Measurements from ENCODE around the gene SETSIP.
"Not testable (repeated sequence)": the region's sequence is repeated elsewhere in the genome, so short reads cannot be mapped to it uniquely, and the experiment has no call there.

Gene SETSIP, protein sequence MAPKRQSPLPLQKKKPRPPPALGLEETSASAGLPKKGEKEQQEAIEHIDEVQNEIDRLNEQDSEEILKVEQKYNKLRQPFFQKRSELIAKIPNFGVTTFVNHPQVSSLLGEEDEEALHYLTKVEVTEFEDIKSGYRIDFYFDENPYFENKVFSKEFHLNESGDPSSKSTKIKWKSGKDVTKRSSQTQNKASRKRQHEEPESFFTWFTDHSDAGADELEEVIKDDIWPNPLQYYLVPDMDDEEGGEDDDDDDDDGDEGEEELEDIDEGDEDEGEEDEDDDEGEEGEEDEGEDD

DNA sequence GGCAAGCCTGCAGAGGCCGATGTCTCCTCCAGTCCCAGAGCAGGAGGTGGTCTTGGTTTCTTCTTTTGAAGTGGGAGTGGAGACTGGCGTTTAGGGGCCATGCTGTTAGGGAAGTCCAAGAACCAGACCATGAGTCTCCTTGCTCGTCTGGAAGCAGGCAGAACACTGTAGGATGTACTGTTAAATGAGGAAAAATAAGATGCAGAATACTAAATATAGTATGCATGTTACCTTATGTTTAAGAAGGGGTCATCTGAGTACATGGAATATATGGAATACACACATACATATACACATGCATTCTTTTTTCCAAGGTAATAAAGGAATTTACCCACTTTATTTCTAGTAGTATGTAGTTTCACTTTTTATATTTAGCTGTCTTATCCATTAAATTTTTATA, at the start of gene SETSIP:
TSS of gene SETSIP (minus strand) at position 101 of the 400 bp plus-strand sequence. CDS start at position 101, 0 bp downstream.
- DNase-seq (ENCODE audit: low read depth in 2 of 2): no peak

DNA sequence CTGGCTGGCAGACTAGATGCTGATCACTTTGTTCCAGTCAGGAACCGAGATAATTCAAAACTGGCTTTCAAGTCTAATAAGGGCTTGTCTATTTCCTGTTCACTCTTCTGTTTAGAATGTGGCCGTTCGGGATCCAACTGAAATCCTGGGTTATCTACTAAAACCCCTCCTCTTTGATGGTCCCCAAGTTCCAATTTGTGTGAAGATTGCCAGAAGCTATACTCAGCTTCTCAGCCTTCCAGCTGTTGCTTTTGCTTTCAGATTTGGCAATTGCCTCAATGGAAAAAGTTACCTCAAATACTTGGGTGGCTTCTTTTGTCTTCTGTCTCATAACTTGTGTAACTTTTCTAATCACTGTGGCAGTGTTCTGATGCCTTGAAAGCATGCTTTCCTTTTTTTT, 48.7 kb upstream of the SETSIP start:
- DNase-seq (ENCODE audit: low read depth in 2 of 2): no peak

DNA sequence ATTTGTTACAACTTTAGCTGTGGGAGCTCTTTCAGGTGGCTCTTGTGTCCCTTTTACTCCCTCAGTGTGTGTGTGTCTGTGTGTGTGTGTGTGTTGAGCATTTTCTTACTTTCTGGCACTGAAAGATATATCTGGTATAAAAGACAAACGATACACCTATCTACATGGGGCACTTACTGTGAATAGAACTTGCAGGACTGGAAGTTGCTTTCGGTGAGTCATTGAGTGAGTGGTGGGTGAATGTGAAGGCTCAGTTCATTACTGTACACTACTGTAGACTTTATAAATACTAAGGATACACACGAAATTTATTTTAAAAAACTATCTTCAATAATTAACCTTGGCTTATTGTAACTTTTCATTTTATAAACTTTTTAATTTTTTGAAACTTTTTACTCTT, 43.6 kb upstream of the SETSIP start:
- DNase-seq (ENCODE audit: low read depth in 2 of 2): no peak

DNA sequence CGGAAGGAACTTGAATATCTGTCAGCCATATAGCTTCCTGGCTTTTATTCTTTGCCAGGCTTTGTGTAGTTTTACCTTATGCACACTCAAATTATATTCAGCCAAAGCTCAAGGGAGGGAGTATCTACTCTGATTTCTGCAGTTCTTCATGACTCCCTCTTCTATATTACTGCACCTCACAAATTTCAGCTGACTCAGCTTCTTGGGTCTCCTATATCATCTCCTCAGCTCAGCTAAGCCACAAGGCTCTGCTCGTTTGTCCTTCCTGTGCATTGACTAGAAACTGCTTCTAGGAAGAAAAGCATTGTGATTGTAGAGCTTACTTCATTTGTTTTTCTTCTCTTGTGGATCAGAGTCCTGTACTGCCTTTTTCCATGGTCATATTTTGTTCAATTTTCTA, 42.3 kb upstream of the SETSIP start:
- DNase-seq (ENCODE audit: low read depth in 2 of 2): no peak

DNA sequence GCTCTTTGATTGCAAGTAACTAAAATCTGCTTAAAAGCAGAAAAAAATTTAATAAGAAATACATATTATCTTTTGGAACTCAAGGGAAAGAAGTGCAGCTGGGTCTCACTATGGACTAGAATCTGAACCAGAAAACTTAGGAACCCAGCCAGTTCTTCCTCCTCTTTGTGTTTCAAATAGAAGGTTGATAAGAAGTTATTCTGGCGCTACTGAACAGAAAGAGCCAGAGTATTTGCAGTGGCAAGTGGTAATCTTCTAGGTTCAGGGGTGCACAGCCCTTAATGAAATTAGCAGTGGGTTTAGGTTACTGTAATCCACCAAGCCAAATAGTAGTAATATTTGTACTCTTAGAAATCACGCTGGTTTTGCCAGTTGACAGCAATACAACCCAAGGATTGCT, 33.4 kb upstream of the SETSIP start:
- DNase-seq (ENCODE audit: low read depth in 2 of 2): no peak

DNA sequence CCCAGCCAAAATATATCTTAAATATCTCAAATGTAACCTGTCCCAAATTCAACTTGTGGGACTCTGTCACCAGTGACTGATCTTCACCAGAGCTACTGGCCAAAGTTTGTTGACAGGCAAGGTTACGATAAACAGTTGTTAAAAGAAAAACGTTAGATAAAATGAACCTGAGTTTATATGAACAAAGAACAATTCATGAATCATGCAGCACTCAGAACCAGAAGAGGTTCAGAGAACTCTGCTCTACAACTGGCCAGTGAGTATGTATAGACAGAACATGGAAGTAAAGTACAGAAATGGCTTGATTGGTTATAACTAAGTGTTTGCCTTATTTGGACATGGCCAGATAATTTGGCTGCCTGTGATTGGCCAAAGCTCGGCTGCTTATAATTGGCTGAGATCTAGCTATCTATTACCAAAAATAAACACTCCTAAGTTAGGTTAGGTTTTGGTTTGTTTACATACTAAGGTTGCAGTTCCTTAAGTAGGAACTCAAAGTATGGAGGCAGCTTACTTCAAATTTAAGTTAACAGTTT, 30.4 kb upstream of the SETSIP start:
- no peak for DNase-seq (ENCODE audit: low read depth in 2 of 2)

DNA sequence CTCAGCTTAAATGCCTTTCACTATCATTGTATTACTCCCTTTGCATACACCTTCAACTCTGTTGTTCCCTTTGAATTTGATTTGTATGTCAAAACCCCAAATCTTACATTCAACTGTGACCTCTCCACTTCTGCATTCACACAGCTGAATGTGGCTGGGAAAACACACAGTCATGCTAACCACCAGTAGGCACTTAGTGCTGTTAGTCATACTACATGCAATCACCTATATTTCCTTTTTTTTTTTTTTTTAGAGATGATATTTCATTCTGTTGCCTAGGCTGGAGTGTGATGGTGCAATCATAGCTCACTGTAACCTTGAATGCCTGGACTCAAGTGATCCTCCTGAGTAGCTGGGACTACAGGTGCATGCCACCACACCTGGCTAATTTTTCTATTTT, 21.1 kb upstream of the SETSIP start:
- DNase-seq (ENCODE audit: low read depth in 2 of 2): no peak

DNA sequence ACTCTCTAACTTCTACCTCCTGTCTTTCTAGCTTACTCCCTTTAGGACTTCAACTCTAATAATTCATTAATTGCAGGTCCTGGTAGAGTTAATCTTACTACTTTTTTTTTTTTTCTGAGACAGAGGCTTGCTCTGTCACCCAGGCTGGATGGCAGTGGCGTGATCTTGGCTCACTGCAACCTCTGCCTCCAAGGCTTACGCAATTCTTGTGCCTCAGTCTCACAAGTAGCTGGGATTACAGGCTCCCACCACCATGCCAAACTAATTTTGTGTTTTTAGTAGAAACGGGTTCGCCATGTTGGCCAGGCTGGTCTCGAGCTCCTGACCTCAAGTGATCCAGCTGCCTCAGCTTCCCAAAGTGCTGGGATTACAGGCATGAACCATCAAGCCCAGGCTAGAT, 20.7 kb upstream of the SETSIP start:
- no peak for DNase-seq (ENCODE audit: low read depth in 2 of 2)

DNA sequence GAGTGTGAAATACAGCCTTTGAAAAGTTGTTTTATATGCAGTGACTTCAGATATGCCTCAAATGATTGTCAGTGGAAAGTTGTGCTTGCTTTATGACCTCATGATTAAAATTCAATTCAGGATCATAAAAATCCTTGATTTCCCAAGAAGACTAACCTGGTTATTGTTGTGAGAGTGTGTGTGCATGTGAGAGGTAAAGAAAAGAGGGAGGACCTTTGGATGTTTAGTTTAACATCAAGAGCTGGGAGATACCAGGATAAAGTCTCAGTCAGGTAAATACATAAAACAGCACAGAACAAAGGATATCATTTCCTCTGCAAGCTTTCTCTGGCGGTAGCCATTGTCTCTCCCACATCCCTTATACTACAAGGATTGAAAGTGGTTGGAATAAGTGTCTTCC, 19.4 kb upstream of the SETSIP start:
- DNase-seq (ENCODE audit: low read depth in 2 of 2): no peak

DNA sequence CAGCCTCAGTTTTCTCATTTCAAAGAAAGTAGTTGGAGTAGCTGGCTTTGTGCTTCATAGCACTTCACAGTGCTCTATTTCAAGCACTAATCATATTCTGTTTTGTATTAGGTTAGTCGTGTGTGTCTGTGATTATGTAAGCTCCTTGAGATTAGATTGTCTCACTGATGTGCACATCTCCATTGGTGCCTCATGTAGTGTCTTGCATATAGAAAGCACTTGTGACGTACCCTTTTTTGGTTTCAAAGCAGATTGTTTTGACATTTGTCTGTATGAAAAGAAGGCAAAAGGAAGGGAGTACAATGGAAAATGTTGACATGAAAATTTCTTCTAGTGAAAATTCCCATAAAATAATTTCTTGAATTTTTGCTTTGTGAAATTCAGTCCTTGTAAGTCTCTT, 18.9 kb upstream of the SETSIP start:
- no peak for DNase-seq (ENCODE audit: low read depth in 2 of 2)

DNA sequence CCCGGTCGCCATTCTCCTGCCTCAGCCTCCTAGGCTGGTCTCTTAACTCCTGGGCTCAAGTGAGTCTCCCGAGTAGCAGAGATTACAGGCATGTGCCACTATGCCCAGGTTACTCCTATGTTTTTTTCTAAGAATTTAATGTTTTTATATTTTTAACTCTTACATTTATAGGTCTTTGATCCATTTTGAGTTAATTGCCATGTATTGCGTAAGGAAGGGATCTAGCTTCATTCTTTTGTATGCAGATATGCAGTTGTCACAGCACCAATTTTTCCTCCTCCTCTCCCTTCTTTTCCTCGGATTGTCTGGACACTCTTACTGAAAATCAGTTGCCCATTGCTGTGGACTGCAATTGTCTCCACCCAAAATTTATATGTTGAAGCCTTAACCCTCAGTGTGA, 16.4 kb upstream of the SETSIP start:
- no peak for DNase-seq (ENCODE audit: low read depth in 2 of 2)

DNA sequence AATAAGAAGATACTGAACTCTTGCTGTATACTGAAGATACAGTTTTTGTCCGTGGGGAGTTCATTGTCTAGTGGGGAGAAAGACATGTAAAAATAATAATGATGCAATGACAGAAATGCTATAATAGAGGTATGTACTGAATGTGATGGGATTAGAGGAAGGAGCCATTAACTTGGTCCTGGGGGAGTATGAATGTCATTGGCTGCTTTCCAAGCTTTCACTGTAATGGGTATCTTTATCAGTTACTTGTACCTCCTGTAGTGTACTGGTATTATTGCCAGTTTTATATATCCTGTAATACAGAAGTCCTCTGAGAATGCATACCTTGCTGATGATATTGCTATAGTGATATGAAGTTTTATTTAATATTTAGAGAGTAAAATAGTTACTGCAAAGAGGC, 12.3 kb upstream of the SETSIP start:
- DNase-seq (ENCODE audit: low read depth in 2 of 2): no peak

DNA sequence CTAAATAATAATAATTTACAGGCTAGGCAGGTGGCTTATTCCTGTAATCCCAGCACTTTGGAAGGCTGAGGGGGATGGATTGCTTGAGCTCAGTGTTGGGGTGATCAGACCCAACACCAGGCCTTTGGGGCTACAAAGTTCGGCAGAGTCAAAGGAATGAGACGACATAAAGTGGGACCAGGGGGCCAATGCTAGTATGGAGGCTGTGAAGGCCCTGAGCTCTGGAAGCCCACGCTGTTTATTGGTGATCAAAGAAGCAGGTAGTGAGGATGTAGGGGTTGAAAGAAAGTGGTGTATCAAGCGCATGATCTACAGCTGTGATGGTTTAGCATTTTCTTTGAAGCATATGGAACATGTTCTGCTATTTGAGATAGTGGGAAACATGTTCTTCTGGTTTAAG, 10.5 kb upstream of the SETSIP start:
- no peak for DNase-seq (ENCODE audit: low read depth in 2 of 2)

DNA sequence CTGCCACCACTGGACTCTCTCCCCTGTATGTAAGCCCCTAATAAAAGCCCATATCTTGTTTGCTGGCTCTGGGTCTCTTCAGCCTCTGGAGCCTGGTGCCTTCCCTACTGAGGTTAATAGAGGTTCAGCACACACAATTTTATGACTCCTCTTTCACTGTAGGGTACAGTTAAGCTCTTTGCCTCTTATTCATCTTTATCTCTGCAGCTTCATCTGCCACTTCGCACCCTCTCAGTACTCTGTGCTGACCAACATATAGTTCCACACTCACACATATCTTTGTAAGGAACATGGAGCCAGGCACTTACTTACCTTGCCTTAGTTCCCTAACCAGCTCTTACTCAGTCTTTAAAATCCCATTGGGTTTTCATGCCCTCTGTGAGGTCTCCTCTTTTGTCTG, 9.4 kb upstream of the SETSIP start:
- DNase-seq (ENCODE audit: low read depth in 2 of 2): no peak

DNA sequence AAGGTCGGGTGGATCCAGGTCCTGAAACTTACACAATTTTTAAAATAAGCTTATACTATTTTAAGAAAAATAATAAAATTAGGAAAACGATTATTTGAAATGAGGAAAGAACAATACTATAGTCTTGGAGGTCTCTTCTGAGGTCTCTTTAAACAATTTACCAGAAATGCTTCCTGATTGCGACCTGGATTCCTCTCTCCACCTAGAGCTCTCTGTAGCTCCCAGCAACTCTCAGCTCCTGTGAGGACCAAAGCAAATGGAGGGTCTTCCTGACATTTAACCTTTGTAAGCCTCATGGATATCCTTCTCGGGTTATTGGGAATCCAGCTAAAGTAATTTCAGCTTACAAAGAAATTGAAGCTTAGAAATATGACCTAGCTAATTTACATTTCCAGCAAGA, 5.8 kb upstream of the SETSIP start:
- no peak for DNase-seq (ENCODE audit: low read depth in 2 of 2)

DNA sequence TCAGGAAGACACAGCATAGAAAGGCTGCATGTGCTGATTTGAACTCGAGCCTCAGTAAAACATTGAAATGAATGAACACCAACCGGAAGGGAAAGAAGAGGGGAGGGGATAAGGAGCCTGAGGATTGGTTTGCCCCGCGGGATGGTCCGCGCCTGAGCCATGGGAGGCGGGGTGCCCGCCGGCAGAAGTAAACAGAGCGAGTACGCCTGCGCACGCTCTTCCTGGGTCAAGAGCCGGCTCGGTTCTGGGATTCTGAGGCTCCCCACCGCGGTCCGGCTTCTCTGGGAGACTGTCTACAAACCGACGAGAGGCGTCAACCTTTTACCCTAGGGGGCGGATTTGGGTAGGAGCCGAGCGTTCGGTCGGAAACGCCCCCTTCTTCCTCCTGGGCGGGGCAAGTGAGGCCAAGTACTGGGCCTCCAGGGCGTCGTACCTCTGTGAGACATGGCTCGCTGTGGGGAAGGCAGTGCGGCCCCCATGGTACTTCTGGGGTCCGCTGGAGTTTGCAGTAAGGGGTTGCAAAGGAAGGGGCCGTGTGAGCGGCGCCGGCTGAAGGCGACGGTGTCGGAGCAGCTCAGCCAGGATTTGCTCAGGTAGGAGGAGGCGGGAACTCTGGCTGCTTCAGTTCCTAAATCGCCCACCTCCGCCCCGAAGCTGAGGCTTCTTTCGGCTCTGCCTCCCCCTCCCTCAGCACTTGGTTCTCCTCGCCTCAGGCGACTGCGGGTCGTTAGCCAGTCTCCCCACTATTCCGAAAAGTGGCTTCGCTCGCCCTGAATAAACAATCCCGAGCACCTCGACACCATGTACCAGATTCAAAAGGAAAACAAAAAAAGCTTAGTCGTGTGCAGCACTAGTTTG, 5.1 kb upstream of the SETSIP start, which contains the start of gene BTBD8:
TSS of gene BTBD8 (plus strand) at position 218 of the 858 bp plus-strand sequence. CDS start at position 445, 227 bp downstream.
- DNase-seq (ENCODE audit: low read depth in 2 of 2): peak; percentile 36 to 44

DNA sequence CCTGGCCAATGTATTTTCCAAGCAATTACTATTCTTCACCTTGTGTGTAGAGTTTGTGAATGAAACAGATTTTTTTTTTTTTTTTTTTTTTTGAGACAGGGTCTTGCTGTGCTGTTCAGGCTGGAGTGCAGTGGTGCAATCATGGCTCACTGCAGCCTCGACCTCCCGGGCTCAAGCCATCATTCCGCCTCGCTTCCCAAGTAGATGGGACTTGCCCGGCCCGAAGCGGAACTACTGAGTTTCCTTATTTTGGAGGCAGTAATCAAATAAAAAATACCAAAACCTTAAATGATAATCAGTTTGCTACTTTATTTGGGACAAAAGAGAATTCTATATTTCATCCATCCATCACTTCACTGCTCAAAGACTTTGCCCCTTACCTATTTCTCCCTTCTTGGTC, 4.2 kb upstream of the SETSIP start:
- DNase-seq (ENCODE audit: low read depth in 2 of 2): no peak

DNA sequence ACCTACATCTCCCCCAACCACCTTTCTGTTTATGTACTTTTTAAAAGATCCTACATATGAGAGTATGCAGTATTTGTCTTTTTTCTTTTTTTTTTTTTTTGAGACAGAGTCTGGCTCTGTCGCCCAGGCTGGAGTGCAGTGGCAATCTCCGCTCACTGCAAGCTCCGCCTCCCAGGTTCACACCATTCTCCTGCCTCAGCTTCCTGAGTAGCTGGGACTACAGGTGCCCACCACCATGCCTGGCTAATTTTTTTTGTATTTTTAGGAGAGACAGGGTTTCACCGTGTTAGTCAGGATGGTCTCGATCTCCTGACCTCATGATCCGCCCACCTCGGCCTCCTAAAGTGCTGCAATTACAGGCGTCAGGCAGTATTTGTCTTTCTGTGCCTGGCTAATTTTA, 2.9 kb upstream of the SETSIP start:
- not testable (repeated sequence) for DNase-seq (ENCODE audit: low read depth in 2 of 2)

DNA sequence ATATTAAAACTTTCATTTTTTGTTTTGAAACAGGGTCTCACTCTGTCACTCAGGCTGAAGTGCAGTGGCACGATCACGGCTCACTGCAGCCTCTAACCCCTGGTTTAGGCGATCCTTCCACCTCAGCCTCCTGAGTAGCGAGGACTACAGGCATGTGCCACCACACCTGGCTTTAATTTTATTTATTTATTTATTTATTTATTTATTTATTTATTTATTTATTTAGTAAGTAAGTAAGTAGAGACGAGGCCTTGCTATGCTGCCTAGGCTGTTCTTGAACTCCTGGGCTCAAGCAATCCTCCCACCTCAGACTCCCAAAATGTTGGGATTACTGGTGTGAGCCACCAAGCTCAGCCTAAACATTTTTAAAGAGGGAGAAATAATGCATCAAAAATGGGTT, 1.2 kb upstream of the SETSIP start:
- DNase-seq (ENCODE audit: low read depth in 2 of 2): no peak

DNA sequence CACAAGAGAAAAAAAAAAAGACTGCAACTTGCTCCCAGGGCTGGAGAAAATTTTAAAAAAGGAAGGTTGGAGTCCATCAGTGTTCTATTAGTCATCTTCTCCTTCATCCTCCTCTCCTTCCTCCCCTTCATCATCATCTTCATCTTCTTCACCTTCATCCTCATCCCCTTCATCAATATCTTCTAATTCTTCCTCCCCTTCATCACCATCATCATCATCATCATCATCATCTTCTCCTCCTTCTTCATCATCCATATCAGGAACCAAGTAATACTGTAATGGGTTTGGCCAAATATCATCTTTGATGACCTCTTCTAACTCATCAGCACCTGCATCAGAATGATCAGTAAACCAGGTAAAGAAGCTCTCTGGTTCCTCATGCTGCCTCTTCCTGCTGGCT, 765 bp downstream of the SETSIP start:
- DNase-seq (ENCODE audit: low read depth in 2 of 2): not testable (repeated sequence)

DNA sequence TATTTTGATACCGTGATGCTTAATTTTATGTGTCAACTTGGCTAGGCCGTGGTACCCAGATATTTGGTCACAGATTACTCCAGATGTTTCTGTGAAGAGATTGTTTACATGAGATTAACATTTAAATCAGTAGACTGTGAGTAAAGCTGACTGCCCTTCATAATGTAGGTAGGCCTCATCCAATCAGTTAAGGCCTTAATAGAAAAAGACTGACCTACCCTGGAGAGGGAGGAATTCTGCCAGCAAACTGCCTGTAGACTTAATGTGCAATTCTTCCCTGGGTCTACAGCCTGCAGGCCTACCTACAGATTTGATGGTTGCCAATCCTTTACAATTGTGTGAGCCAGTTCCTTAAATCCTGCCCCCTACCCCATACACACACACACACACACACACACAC, 4.3 kb downstream of the SETSIP start:
- DNase-seq (ENCODE audit: low read depth in 2 of 2): no peak

DNA sequence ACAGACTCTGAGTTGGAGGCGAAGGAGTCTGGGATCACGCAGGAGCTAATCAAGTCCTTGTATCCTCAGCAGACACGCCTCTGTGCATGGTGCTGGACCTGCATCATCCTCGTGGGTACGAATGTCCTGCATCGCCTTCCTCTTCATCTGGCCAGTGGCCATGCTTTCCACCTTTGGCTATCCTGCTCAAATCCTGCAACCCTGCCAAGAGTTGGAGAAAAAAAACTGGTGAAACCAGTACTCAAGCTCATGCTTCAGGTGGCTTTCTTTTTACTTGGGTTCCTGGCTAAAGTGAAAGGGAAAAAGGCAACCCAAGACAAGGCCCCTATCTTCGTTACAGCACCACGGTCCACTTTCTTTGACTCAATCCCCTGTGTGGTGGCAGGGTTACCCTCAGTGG, 8.9 kb downstream of the SETSIP start:
- no peak for DNase-seq (ENCODE audit: low read depth in 2 of 2)

DNA sequence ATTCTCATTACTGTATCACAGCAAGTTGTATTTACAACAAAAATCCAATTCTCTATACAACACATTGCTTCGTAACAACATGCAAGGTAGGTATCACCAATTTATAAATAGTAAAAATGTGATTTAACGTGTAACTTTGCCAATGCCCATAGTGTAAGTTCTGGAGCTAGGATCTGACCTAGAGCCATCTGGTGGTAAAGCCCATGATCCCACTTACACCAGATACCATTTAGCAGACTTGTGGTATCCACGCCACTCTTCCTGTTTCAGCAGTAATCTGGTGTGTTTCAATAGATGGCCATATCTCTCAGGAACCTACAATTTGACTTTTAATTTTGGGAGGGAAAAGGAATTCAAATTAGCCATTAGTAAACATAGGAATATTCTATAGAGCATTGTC, 10.2 kb downstream of the SETSIP start:
- DNase-seq (ENCODE audit: low read depth in 2 of 2): no peak

Data from fibroblast of skin of left biceps (primary cell).